Endodermal cell (in vitro differentiated cells): ENCODE data around the gene NFIX. TPM values are rescaled to one million over a fixed set of nuclear protein-coding genes. Genes with fewer than 3 reads are reported as not detected.

Source experiments
- DNase-seq: peaks from one replicate; pipeline ENCODE4 v3.0.0-alpha.2; 2017
- H3K27ac ChIP-seq: 2 replicates; pipeline ENCODE4 v1.5.1; 2013; ENCODE audit warnings: mild to moderate bottlenecking, low read depth, low read length, moderate library complexity
- H3K27me3 ChIP-seq: 2 replicates; pipeline ENCODE4 v1.6.1; 2013; ENCODE audit warnings: mild to moderate bottlenecking, low read length, moderate library complexity; ENCODE audit not compliant: insufficient read depth, control insufficient read depth, poor library complexity, severe bottlenecking
- H3K36me3 ChIP-seq: 2 replicates; pipeline ENCODE4 v1.7.0; 2013; ENCODE audit warnings: mild to moderate bottlenecking, low read length, moderate library complexity; ENCODE audit not compliant: control insufficient read depth, insufficient read depth
- H3K4me1 ChIP-seq: one replicate; pipeline ENCODE4 v1.7.0; 2013; ENCODE audit warnings: low read length; ENCODE audit not compliant: control insufficient read depth, insufficient read depth
- H3K4me3 ChIP-seq: 2 replicates; pipeline ENCODE4 v1.5.1; 2013; ENCODE audit warnings: mild to moderate bottlenecking, low read length, moderate library complexity
- H3K9ac ChIP-seq: 2 replicates; pipeline ENCODE4 v1.6.1; 2013; ENCODE audit warnings: mild to moderate bottlenecking, low read length, moderate library complexity; ENCODE audit not compliant: poor library complexity, severe bottlenecking; ENCODE audit errors: extremely low read depth
- H3K9me3 ChIP-seq: 2 replicates; pipeline ENCODE4 v1.6.1; 2013; ENCODE audit warnings: mild to moderate bottlenecking, low read length, moderate library complexity; ENCODE audit not compliant: control insufficient read depth
- H3K27ac Mint-ChIP-seq: 2 replicates; pipeline ENCODE4 v1.8.0; 2020; ENCODE audit warnings: mixed read lengths
- H3K27me3 Mint-ChIP-seq: 2 replicates; pipeline ENCODE4 v1.8.0; 2021; ENCODE audit warnings: mild to moderate bottlenecking, mixed read lengths; ENCODE audit not compliant: insufficient read depth
- H3K36me3 Mint-ChIP-seq: 2 replicates; pipeline ENCODE4 v1.8.0; 2020; ENCODE audit warnings: low read depth, mixed read lengths
- H3K4me1 Mint-ChIP-seq: 2 replicates; pipeline ENCODE4 v1.8.0; 2020; ENCODE audit warnings: mixed read lengths
- H3K4me3 Mint-ChIP-seq: 2 replicates; pipeline ENCODE4 v1.8.0; 2020; ENCODE audit warnings: mild to moderate bottlenecking, moderate library complexity, mixed read lengths
- H3K9me3 Mint-ChIP-seq: 2 replicates; pipeline ENCODE4 v1.8.0; 2020; ENCODE audit warnings: mild to moderate bottlenecking, mixed read lengths
- WGBS, 2 experiments: methylation state at CpG; one replicate each; pipeline versions ENCODE4 v1.1.5 to v1.1.7; 2013; ENCODE audit warnings: missing lambda C conversion rate in 2 of 2, mixed read lengths in 1 of 2; ENCODE audit not compliant: insufficient coverage in 1 of 2, insufficient read length in 1 of 2; 5-methylcytosine and 5-hydroxymethylcytosine counted together
- total RNA-seq, 2 donors: library from RNA; stranded (reverse); fragmentation: NEBNext Ultra II Directional in 1 of 2; extraction: Animal tissue kit (Norgen Biotek cat#: 25700) in 1 of 2; gene quantifications; 2 replicates in 1 of 2; 3 replicates in 1 of 2; pipeline ENCODE4 v1.2.1, GENCODE V29; 2021
- TF ChIP-seq, protein P1 (sequence below): fragments of 200-600 bp; sonication (generic); conservative IDR thresholded peaks from 2 replicates; pipeline ENCODE4 v1.5.0; 2021; ENCODE audit warnings: antibody characterized with exemption, mild to moderate bottlenecking

The NFIX gene
- total RNA-seq, 2 donors from 2014 or later = 0.22 to 0.40 TPM

DNA sequence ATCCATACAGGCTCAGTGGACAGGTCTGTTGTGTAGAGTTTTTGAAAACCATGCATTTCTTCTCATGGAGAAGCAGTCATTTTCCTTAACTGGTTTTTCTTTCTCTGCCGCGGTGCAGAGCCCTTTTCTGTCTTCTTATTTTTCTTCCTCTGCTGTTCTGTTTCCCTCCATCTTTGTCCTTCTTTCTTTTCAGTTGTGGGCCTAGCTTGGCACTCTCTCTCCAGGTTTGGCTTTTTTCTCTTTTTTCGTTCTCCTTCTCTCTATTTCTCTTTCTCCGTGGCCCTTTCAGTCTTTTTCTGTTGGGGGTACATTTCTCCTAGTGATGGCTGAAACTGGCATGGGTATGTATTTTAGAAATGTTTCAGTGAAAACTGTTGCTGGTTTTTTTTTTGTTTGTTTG, 24.1 kb downstream of the NFIX start:
- TF ChIP-seq, protein P1, sequence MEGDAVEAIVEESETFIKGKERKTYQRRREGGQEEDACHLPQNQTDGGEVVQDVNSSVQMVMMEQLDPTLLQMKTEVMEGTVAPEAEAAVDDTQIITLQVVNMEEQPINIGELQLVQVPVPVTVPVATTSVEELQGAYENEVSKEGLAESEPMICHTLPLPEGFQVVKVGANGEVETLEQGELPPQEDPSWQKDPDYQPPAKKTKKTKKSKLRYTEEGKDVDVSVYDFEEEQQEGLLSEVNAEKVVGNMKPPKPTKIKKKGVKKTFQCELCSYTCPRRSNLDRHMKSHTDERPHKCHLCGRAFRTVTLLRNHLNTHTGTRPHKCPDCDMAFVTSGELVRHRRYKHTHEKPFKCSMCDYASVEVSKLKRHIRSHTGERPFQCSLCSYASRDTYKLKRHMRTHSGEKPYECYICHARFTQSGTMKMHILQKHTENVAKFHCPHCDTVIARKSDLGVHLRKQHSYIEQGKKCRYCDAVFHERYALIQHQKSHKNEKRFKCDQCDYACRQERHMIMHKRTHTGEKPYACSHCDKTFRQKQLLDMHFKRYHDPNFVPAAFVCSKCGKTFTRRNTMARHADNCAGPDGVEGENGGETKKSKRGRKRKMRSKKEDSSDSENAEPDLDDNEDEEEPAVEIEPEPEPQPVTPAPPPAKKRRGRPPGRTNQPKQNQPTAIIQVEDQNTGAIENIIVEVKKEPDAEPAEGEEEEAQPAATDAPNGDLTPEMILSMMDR = no peak
- 44 to 53% methylated on average over 2 to 4 of the region's 4 CpGs for WGBS, 2 experiments
- peaks cover 11% of the 10 kb centered on the region for H3K4me1 ChIP-seq

DNA sequence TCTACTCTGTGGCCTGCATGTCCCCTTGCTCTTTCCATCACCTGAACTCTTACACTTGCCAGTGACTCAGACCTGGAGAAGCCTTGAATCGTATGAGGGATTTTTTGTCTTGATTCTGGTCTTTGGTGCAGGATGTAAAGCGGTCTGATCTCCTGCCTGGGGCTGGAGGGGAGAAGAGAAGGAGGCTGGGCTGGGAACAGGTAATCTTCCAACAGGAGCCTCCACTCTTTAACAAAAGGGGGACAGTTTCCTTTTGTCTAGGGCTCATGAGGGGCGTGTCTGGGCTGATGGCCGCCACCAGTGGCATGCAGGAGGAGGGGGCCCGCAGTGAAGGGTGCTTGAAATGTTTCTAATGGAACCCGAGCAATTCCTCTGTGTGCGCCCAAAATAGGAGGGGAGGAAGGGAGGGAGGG, 24.7 kb downstream of the NFIX start:
- no peak overlapping the region for H3K27ac ChIP-seq
- Mint-ChIP-seq H3K9me3 (no peaks in the 10 kb centered on the region), H3K4me1 (peaks cover 35% of the 10 kb centered on the region), H3K4me3 (no peak overlapping the region), H3K36me3 (no peaks in the 10 kb centered on the region), H3K27me3 (peaks cover 99% of the 10 kb centered on the region), H3K27ac (no peak overlapping the region)
- peak; percentile 81 for DNase-seq
- TF ChIP-seq, protein P1 = no peak
- H3K4me1 ChIP-seq = peaks cover 11% of the 10 kb centered on the region
- WGBS, 2 experiments = 19 to 24% methylated on average over 3 to 7 of the region's 7 CpGs
- no peaks in the 10 kb centered on the region for H3K36me3 ChIP-seq
- H3K9me3 ChIP-seq = no peaks in the 10 kb centered on the region
- H3K27me3 ChIP-seq = peaks cover 100% of the 10 kb centered on the region
- H3K4me3 ChIP-seq = no peak overlapping the region
- H3K9ac ChIP-seq = no peak overlapping the region

More for the DNA sequence above, 24.1 kb downstream of the NFIX start:
- Mint-ChIP-seq H3K36me3 (no peaks in the 10 kb centered on the region), H3K27me3 (peaks cover 99% of the 10 kb centered on the region), H3K27ac (no peak overlapping the region), H3K9me3 (no peaks in the 10 kb centered on the region), H3K4me3 (no peak overlapping the region), H3K4me1 (peaks cover 31% of the 10 kb centered on the region)
- Histone ChIP-seq H3K27me3 (peaks cover 100% of the 10 kb centered on the region), H3K9me3 (no peaks in the 10 kb centered on the region), H3K36me3 (no peaks in the 10 kb centered on the region), H3K4me3 (no peak overlapping the region), H3K27ac (no peak overlapping the region), H3K9ac (no peak overlapping the region)
- no peak for DNase-seq

DNA sequence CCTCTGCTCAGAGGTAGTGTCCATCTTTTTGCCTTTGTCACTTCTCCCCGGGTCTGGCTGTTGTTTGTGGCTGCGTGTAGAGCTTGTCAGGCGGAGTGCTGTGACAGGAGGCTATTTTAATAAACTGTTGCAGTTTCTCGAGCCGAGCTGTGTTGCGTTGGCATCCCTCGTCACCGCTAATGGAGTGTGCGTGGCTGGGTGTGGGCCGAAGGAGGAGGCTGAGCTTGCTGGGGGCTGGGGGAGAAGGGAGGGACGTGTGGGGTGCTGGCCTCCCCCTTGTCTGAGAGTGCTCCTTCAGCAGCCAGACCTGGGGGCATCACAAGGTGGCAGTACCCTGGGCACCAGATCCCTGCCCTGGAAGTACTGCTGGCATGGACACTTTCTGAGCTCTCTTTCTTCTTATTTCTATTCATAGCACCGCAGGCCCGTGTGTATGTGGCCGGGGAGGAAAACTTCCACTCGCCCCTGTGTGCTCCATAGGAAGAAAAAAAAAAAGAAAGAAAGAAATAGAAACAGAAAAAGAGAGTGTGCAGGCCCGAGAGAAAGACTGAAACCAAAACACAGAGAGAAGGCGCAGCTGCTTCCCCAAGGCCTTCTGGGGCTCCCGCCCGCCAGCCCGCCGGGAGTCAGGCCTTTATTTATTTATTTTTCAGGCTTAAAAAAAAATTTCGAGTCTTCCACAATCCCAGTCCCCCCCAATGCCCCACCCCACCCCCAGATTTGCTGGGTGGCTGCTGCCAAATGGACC, 27.0 kb downstream of the NFIX start:
- no peaks in the 10 kb centered on the region for H3K9me3 ChIP-seq
- peaks cover 100% of the 10 kb centered on the region for H3K27me3 ChIP-seq
- Mint-ChIP-seq H3K36me3 (no peaks in the 10 kb centered on the region), H3K9me3 (no peaks in the 10 kb centered on the region), H3K27ac (no peak overlapping the region), H3K27me3 (peaks cover 99% of the 10 kb centered on the region), H3K4me3 (no peak overlapping the region), H3K4me1 (peaks cover 25% of the 10 kb centered on the region)
- no peak overlapping the region for H3K4me3 ChIP-seq
- no peak for DNase-seq
- no peaks in the 10 kb centered on the region for H3K36me3 ChIP-seq
- TF ChIP-seq, protein P1 = no peak
- no peak overlapping the region for H3K27ac ChIP-seq
- WGBS, 2 experiments = 17 to 39% methylated on average over 1 to 22 of the region's 22 CpGs
- no peak overlapping the region for H3K9ac ChIP-seq
- H3K4me1 ChIP-seq = peaks cover 6% of the 10 kb centered on the region
